GM12891 (cell line): ENCODE data around the gene ATOH8.

Experiments
- DNase-seq: peaks from one replicate; pipeline ENCODE4 v3.0.0; 2011; ENCODE audit warnings: low spot score; ENCODE audit not compliant: insufficient read length
- FAIRE-seq: peaks from 2 replicates; lab custom pipeline; 2011; peaks lifted over from hg19 to GRCh38; lab: Jason Lieb, UNC
- PAX5 ChIP-seq: IDR thresholded peaks from 2 replicates; pipeline ENCODE4 v1.6.1; 2011; ENCODE audit warnings: low read length, moderate library complexity, mild to moderate bottlenecking; ENCODE audit not compliant: insufficient read depth, severe bottlenecking
- POLR2A ChIP-seq: IDR thresholded peaks from 2 replicates; pipeline ENCODE4 v1.6.1; 2011; ENCODE audit warnings: low read depth, low read length, control low read depth
- POLR2AphosphoS5 ChIP-seq: IDR thresholded peaks from 2 replicates; pipeline ENCODE4 v1.6.1; 2011; ENCODE audit warnings: low read depth, low read length, control low read depth
- POU2F2 ChIP-seq: IDR thresholded peaks from 2 replicates; pipeline ENCODE4 v1.6.1; 2011; ENCODE audit warnings: low read depth, mild to moderate bottlenecking, control low read depth, low read length, moderate library complexity
- SPI1 ChIP-seq: IDR thresholded peaks from 2 replicates; pipeline ENCODE4 v1.6.1; 2011; ENCODE audit warnings: low read depth, low read length, control low read depth
- TAF1 ChIP-seq: IDR thresholded peaks from 2 replicates; pipeline ENCODE4 v1.6.1; 2011; ENCODE audit warnings: low read depth, low read length, control low read depth

The ATOH8 gene

DNA sequence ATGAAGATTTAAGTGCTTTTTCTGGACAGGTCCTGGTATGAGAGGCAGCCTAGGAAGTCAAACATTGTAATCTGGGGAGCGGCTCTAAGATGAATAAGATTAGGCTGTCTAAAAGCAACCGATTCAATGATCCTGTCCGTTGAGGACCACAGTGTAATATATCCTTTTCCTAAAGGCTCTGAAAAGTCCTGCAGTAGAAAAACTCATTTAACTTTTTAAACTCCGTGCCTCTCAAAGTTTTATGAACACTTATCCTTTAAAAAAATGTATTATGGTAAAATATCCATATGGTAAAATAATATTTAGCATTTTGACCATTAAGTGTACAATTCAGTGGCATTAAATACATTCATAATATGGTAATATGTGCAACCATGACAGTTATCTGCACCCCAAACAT is 39.8 kb downstream of the ATOH8 start:
- TF ChIP-seq POU2F2 (no peak), TAF1 (no peak), POLR2AphosphoS5 (no peak), POLR2A (no peak), SPI1 (no peak), PAX5 (no peak)
- DNase-seq (no peak), FAIRE-seq (no peak)

- no peak for DNase-seq
- no peak for TF ChIP-seq POLR2AphosphoS5
- FAIRE-seq: no peak
These were observed 40.2 kb downstream of the ATOH8 start for GRCh38 chr2:85794038-85794441.

DNA sequence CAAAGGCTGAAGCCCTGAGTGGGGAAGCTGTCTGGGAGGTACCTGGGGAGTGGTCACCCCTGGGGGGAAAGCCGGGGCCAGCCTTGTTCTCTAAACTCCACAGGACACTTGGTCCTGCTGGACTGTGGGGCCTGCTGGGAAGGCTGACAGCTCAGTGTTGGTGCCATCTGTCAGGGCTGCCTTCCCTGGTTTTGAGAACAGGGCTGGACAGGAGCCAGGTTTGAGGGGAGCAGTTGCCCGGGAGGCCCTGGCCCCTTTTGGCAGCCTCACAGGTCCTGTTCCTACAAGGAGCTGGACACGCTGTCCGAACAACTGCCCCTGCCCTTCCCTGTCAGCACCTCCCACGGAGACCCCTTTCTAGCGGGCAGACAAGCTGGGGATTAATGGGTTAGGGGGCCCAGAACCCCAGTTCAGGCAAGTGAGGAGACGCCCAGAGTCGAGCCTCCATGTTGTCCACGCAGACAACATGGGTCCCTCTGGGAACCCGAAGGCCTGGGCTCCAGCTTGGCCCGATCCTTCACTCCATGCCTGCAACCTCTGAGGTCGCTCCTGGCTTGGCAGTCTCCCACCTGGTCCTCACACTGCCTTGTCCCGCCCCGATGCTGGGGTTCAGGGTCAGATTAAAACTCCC is 40.8 kb downstream of the ATOH8 start:
- FAIRE-seq (no peak), DNase-seq (no peak)
- no peak for TF ChIP-seq POLR2A
- no peak for TF ChIP-seq SPI1
- TF ChIP-seq POLR2AphosphoS5: no peak
- TF ChIP-seq TAF1: no peak
- no peak for TF ChIP-seq PAX5
- no peak for TF ChIP-seq POU2F2

GRCh38 chr2:85795331-85796045 is 41.7 kb downstream of the ATOH8 start:
- TF ChIP-seq SPI1: no peak
- TF ChIP-seq PAX5: no peak
- no peak for TF ChIP-seq POU2F2
- FAIRE-seq: no peak
- DNase-seq: no peak

GRCh38 chr2:85796046-85796340 is 42.2 kb downstream of the ATOH8 start:
- no peak for DNase-seq
- TF ChIP-seq TAF1 (no peak), PAX5 (no peak), POLR2AphosphoS5 (no peak), POLR2A (no peak), POU2F2 (no peak), SPI1 (no peak)
- no peak for FAIRE-seq

DNA sequence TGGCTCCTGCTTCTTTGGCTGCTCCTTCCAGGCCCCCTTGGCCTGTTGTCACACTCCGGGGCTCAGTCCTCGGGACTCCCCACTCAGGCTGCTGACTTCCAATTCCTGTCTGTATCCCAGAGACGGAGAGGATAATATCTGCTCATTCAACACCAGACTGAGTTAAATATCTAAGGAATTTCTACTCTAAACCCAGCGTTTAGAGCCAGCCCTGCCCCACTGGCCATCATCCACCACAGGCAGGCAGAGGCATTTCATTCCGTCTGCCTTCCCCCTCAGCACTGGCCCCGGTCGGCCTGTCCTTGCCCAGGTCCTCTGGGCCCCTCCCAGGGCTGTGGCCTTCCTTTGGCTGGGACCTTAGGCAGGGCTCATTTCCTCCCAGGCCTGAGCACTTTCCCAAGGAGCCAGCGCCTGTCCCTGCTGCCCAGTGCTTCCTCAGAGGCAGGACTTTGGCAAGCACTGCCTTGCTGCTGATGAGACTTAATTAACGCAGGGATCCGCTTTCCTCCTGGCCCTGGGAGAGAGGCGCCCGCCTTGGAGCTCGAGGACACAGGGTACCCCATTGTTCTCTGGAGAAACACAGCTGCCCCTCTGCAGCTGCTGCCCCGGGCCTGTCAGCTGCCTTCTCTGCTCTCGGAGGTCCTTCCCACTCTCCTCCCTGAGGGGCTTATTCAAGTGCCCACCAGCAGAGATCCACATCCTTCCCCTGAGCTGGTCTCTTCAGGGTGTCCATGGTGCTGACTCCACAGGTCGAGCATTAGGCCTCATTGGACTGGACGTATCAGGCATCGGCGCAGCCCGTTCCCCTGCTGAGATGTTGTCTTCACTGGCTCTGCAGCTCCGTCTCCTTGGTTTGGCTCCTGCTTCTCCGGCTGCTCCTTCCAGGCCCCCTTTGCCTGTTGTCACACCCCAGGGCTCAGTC is 42.8 kb downstream of the ATOH8 start:
- DNase-seq: no peak
- TF ChIP-seq POLR2AphosphoS5: no peak
- TF ChIP-seq TAF1: no peak
- TF ChIP-seq POU2F2: no peak
- no peak for TF ChIP-seq SPI1
- TF ChIP-seq PAX5: no peak
- TF ChIP-seq POLR2A: no peak
- no peak for FAIRE-seq

DNA sequence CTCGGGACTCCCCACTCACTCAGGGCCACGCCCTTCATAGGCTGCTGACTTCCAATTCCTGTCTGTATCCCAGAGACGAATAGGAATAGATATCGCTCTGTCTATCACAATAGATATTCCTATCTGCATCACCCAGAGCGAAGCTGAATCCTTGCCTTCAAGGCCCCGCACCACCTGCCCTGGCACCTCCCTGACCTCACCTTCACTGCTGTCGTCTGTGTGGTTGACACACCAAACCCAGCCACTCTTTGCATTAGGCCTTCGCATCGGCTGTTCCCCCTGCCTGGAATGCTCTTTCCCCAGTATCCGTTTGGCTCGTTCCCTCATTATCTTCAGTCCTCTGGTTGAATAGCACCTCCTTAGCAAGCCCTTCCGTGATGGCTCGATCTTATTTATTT is 43.5 kb downstream of the ATOH8 start:
- DNase-seq (no peak), FAIRE-seq (no peak)
- TF ChIP-seq POU2F2 (no peak), SPI1 (no peak), POLR2AphosphoS5 (no peak), PAX5 (no peak), TAF1 (no peak), POLR2A (no peak)

DNA sequence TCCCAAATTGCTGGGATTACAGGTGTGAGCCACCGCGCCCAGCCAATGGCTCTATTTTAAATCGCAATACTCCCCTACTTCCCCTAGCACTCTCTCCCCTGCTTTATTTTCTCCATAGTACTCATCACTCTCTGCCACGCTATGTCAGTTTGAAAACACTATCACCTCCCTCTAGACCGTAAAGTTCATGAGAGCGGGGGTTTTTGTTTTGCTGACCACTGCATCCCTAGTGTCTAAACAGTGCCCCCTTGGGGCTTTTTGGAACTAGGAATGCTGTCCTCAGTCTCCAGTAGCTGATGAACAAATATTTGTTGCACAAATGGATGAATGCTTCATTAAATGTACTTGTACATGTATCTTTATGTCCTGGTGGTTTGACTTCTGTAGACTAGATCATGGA is 44.1 kb downstream of the ATOH8 start:
- DNase-seq (no peak), FAIRE-seq (no peak)

GRCh38 chr2:85799215-85799956 is 45.6 kb downstream of the ATOH8 start:
- FAIRE-seq (no peak), DNase-seq (no peak)
- TF ChIP-seq TAF1: no peak
- no peak for TF ChIP-seq PAX5
- no peak for TF ChIP-seq SPI1
- no peak for TF ChIP-seq POU2F2
- no peak for TF ChIP-seq POLR2AphosphoS5
- no peak for TF ChIP-seq POLR2A

More for the DNA sequence above, 44.1 kb downstream of the ATOH8 start:
- no peak for TF ChIP-seq TAF1
- TF ChIP-seq POLR2A: no peak
- TF ChIP-seq PAX5: no peak
- no peak for TF ChIP-seq SPI1
- no peak for TF ChIP-seq POLR2AphosphoS5
